K562 (cell line): Measurements from ENCODE around the gene TACR2. TPM values are rescaled to one million over a fixed set of nuclear protein-coding genes. Genes with fewer than 3 reads are reported as not detected.
A peak's percentile ranks its signal among the peaks of the same experiment; 100 is the strongest.

Source experiments
- CUX1 ChIP-seq: fragments of 200-800 bp; sonication (Bioruptor generic); IDR thresholded peaks from 2 replicates; pipeline ENCODE4 v1.6.1; 2016; ENCODE audit warnings: missing genetic modification characterization, missing compliant biosample characterization
- E2F3 ChIP-seq: fragments of 250-450 bp; sonication (Bioruptor Pico); IDR thresholded peaks from 2 replicates; pipeline ENCODE4 v1.4.0; 2020; ENCODE audit warnings: mild to moderate bottlenecking
- MAFG ChIP-seq: fragments of 450-650 bp; conservative IDR thresholded peaks from 2 replicates; pipeline ENCODE4 v1.6.1; 2016; ENCODE audit warnings: missing genetic modification characterization, missing compliant biosample characterization
- MBD1 ChIP-seq: fragments of 250-450 bp; sonication (Bioruptor Pico); IDR thresholded peaks from 2 replicates; pipeline ENCODE4 v1.8.0; 2022; ENCODE audit warnings: inconsistent platforms
- MGA ChIP-seq: fragments of 450-650 bp; IDR thresholded peaks from 2 replicates; pipeline ENCODE4 v1.6.1; 2016; ENCODE audit warnings: mild to moderate bottlenecking, moderate library complexity
- SNRNP70 ChIP-seq: fragments of 200-400 bp; formaldehyde crosslinking; optimal IDR thresholded peaks from 2 replicates; pipeline ENCODE3; 2017; ENCODE audit warnings: low read depth, low read length
- TAF1 ChIP-seq: IDR thresholded peaks from 2 replicates; pipeline ENCODE4 v1.6.1; 2011; ENCODE audit warnings: mild to moderate bottlenecking, low read length, moderate library complexity; ENCODE audit not compliant: insufficient read depth, control insufficient read depth, severe bottlenecking; ENCODE audit errors: extremely low read depth
- ZNF12 ChIP-seq: sonication (generic); formaldehyde crosslinking; IDR thresholded peaks from 2 replicates; pipeline ENCODE4 v1.4.0; 2020; ENCODE audit warnings: mild to moderate bottlenecking, missing genetic modification reagents
- polyA plus RNA-seq, 8 experiments: library from polyadenylated mRNA; depleted of rRNA in 4 of 8; stranded (reverse) in 5 of 8; unstranded in 3 of 8; fragments of >200 nt; fragmentation: Nextera tagmentation in 2 of 8; fragmentation: Illumina TruSeq in 1 of 8; extraction: Ambion mirVana in 2 of 8; extraction: Trizol in 1 of 8; gene quantifications; 2 replicates each; pipeline versions ENCODE4 v1.2.1 to v1.2.3, GENCODE V29; 2011 to 2014; ENCODE audit warnings: inconsistent platforms in 1 of 8, missing spikeins in 1 of 8
- total RNA-seq, 7 experiments: library from RNA; depleted of rRNA in 6 of 7; stranded (reverse); fragments of >200 nt in 6 of 7; fragmentation: Illumina TruSeq in 2 of 7; extraction: Trizol in 2 of 7; gene quantifications; 2 replicates each; pipeline versions ENCODE4 v1.2.1 to v1.2.3, GENCODE V29; 2011 to 2021; ENCODE audit warnings: low replicate concordance in 1 of 7

Gene TACR2
- total and polyA plus RNA-seq, 9 of the 15 experiments (the other 6 are each of a cell fraction or from before 2014, with no cell fraction given) = not detected

- no peak for TF ChIP-seq MGA
- no peak for TF ChIP-seq TAF1
- TF ChIP-seq MBD1 (CRISPR knock-in tag) = no peak
- no peak for TF ChIP-seq SNRNP70
- no peak for TF ChIP-seq ZNF12 (CRISPR knock-in tag)
- TF ChIP-seq CUX1 (CRISPR knock-in tag) = no peak
- peak; percentile 56 for TF ChIP-seq MAFG (tag)
- TF ChIP-seq E2F3 = no peak
These were observed 26.8 kb downstream of the TACR2 start (continued) for GRCh38 chr10:69389827-69390490.
